Panc1 (cell line): ENCODE data around the gene TADA1. TPM values are rescaled to one million over a fixed set of nuclear protein-coding genes. Genes with fewer than 3 reads are reported as not detected.

Experiments
- ATAC-seq: fragments of 200-7000 bp; cut with Tn5 transposase; 2 replicates; pipeline ENCODE4 v1.9.1; 2020; ENCODE audit warnings: mild to moderate bottlenecking, moderate library complexity
- BruUV-seq: library from RNA; stranded (reverse); fragments of 400-500 nt; replicated peaks from 2 replicates; lab custom pipeline; 2021; lab: Mats Ljungman, UMichigan
- CTCF ChIA-PET: fragments of 300-600 bp; sonication (Branson Sonifier 250); formaldehyde crosslinking; loops from one replicate; lab custom pipeline; 2022; ENCODE audit warnings: antibody characterized with exemption; lab: Charles Lee
- POLR2A ChIA-PET: fragments of 300-600 bp; sonication (Branson Sonifier 250); formaldehyde crosslinking; loops from one replicate; lab custom pipeline; 2022; ENCODE audit warnings: antibody characterized with exemption; lab: Charles Lee
- DNase-seq: peaks from one replicate; pipeline ENCODE4 v3.0.0-alpha.2; 2010; ENCODE audit warnings: low read depth, low spot score
- H3K27ac ChIP-seq: 2 replicates; pipeline ENCODE4 v1.5.1; 2011; ENCODE audit warnings: mild to moderate bottlenecking, low read length, inconsistent platforms
- H3K27me3 ChIP-seq: fragments of 200-500 bp; sonication (Bioruptor generic); 2 replicates; pipeline ENCODE4 v1.6.0; 2014; ENCODE audit warnings: low read length, inconsistent platforms; ENCODE audit not compliant: control insufficient read depth, insufficient read depth
- H3K36me3 ChIP-seq: fragments of 200-500 bp; sonication (Bioruptor generic); 2 replicates; pipeline ENCODE4 v1.5.1; 2014; ENCODE audit warnings: inconsistent platforms, mild to moderate bottlenecking, low read length, moderate library complexity; ENCODE audit not compliant: control insufficient read depth, insufficient read depth
- H3K4me1 ChIP-seq: 2 replicates; pipeline ENCODE4 v1.5.1; 2011; ENCODE audit warnings: inconsistent platforms, mild to moderate bottlenecking, low read length, moderate library complexity; ENCODE audit not compliant: control insufficient read depth, insufficient read depth
- H3K4me3 ChIP-seq, 2 experiments: 2 replicates each; pipeline ENCODE4 v1.5.1; 2011 to 2012; ENCODE audit warnings: low read depth in 2 of 2, low read length in 2 of 2, mild to moderate bottlenecking in 2 of 2, inconsistent platforms in 1 of 2, moderate library complexity in 1 of 2
- H3K9me3 ChIP-seq: fragments of 200-500 bp; sonication (Bioruptor generic); 2 replicates; pipeline ENCODE4 v1.5.1; 2014; ENCODE audit warnings: low read depth, mild to moderate bottlenecking, inconsistent platforms, low read length, moderate library complexity; ENCODE audit not compliant: control insufficient read depth, insufficient read depth
- POLR2AphosphoS5 ChIP-seq: IDR thresholded peaks from 2 replicates; pipeline ENCODE4 v1.6.1; 2012; ENCODE audit warnings: mild to moderate bottlenecking, low read depth, low read length, moderate library complexity
- SIN3A ChIP-seq: IDR thresholded peaks from 2 replicates; pipeline ENCODE4 v1.6.1; 2012; ENCODE audit warnings: low read depth, mild to moderate bottlenecking, low read length, moderate library complexity, borderline replicate concordance; ENCODE audit not compliant: insufficient read depth
- TCF7L2 ChIP-seq: IDR thresholded peaks from 2 replicates; pipeline ENCODE4 v1.6.1; 2011; ENCODE audit warnings: mild to moderate bottlenecking, low read depth, low read length, inconsistent platforms
- in situ Hi-C: cut with HindIII; loops from 2 replicates; pipeline ENCODE4 v1.10.0; 2016; ENCODE audit warnings: low sequenced_read_pairs, low pct_unique_long_range_greater_than_20kb
- intact Hi-C: fragments of 100-400 bp; cut with micrococcal nuclease; formaldehyde crosslinking; loops from one replicate; pipeline ENCODE4 v1.10.0; 2022; ENCODE audit not compliant: unreplicated experiment
- total RNA-seq: library from RNA; stranded (reverse); gene quantifications from one replicate; pipeline ENCODE4 v1.2.1, GENCODE V29; 2021; ENCODE audit not compliant: unreplicated experiment
- TF ChIP-seq, protein P1 (sequence below): fragments of 450-650 bp; IDR thresholded peaks from 2 replicates; pipeline ENCODE4 v1.5.1; 2017; ENCODE audit warnings: mild to moderate bottlenecking
- TF ChIP-seq, protein P2 (sequence below), 2 experiments: IDR thresholded peaks; 2 replicates each; pipeline ENCODE4 v1.6.1; 2011 to 2012; ENCODE audit warnings: low read depth in 2 of 2, control low read depth in 1 of 2, low read length in 1 of 2, mild to moderate bottlenecking in 1 of 2, moderate library complexity in 1 of 2; ENCODE audit not compliant: insufficient read depth in 1 of 2

The TADA1 gene
- total RNA-seq, 1 experiment from 2014 or later: 12.3 TPM

DNA sequence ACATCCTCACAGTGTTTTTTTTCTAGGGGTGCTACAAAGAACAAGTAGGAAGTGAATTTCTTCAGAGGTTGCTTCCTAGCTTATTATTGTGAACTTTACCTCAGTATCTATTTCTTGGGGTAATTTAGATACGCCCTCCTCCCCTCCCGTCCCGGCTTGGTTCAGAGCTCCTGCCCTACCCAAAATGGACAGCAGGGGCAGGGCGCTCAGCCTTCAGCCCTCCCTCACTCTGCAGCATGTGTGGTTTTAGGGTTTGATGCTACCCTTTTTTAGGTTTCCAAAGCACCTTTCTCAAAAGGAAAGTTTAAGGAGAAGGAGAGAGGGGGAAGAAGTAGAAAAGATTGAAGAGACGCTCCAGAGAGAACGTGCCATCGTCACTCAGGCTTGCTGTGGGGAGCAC is 53.7 kb downstream of the TADA1 start:
- ATAC-seq (no peak), DNase-seq (no peak)
- ChIA-PET POLR2A (no interaction called here), CTCF (no interaction called here)
- H3K27ac ChIP-seq: no peak overlapping the region
- no peaks in the 10 kb centered on the region for H3K4me1 ChIP-seq
- in situ Hi-C loops (no loop called here), intact Hi-C loops (no loop called here)
- no peaks in the 10 kb centered on the region for H3K36me3 ChIP-seq
- no TSS peak for BruUV-seq
- TF ChIP-seq, protein P1, sequence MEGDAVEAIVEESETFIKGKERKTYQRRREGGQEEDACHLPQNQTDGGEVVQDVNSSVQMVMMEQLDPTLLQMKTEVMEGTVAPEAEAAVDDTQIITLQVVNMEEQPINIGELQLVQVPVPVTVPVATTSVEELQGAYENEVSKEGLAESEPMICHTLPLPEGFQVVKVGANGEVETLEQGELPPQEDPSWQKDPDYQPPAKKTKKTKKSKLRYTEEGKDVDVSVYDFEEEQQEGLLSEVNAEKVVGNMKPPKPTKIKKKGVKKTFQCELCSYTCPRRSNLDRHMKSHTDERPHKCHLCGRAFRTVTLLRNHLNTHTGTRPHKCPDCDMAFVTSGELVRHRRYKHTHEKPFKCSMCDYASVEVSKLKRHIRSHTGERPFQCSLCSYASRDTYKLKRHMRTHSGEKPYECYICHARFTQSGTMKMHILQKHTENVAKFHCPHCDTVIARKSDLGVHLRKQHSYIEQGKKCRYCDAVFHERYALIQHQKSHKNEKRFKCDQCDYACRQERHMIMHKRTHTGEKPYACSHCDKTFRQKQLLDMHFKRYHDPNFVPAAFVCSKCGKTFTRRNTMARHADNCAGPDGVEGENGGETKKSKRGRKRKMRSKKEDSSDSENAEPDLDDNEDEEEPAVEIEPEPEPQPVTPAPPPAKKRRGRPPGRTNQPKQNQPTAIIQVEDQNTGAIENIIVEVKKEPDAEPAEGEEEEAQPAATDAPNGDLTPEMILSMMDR: peak; percentile 43
- TF ChIP-seq SIN3A: no peak
- no peaks in the 10 kb centered on the region for H3K27me3 ChIP-seq
- no peak overlapping the region for H3K4me3 ChIP-seq
- no peaks in the 10 kb centered on the region for H3K9me3 ChIP-seq

DNA sequence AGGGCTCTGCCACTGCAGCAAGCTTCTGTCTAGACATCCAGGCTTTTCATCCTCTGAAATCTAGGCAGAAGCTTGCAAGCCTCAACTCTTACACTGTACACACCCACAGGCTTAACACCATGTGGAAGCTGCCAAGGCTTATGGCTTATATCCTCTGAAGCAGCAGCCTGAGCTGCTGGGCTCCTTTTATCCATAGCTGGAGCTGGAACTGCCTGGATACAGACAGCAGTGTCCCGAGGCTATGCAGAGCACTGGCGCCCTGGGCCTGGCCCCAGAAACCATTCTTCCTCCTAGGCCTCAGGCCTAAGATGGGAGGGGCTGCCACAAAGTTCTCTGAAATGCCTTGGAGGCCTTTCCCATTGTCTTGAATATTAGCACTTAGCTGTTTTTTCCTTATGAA is 56.1 kb downstream of the TADA1 start:
- BruUV-seq: no TSS peak
- no peak for ATAC-seq
- H3K4me1 ChIP-seq: no peaks in the 10 kb centered on the region
- H3K4me3 ChIP-seq: no peak overlapping the region
- H3K9me3 ChIP-seq: no peaks in the 10 kb centered on the region
- no peak overlapping the region for H3K27ac ChIP-seq
- no peaks in the 10 kb centered on the region for H3K36me3 ChIP-seq
- POLR2A ChIA-PET: no interaction called here
- DNase-seq: no peak
- H3K27me3 ChIP-seq: no peaks in the 10 kb centered on the region
- CTCF ChIA-PET: no interaction called here
- no peak for TF ChIP-seq TCF7L2
- TF ChIP-seq, protein P1: no peak
- TF ChIP-seq SIN3A: no peak
- TF ChIP-seq, protein P2, sequence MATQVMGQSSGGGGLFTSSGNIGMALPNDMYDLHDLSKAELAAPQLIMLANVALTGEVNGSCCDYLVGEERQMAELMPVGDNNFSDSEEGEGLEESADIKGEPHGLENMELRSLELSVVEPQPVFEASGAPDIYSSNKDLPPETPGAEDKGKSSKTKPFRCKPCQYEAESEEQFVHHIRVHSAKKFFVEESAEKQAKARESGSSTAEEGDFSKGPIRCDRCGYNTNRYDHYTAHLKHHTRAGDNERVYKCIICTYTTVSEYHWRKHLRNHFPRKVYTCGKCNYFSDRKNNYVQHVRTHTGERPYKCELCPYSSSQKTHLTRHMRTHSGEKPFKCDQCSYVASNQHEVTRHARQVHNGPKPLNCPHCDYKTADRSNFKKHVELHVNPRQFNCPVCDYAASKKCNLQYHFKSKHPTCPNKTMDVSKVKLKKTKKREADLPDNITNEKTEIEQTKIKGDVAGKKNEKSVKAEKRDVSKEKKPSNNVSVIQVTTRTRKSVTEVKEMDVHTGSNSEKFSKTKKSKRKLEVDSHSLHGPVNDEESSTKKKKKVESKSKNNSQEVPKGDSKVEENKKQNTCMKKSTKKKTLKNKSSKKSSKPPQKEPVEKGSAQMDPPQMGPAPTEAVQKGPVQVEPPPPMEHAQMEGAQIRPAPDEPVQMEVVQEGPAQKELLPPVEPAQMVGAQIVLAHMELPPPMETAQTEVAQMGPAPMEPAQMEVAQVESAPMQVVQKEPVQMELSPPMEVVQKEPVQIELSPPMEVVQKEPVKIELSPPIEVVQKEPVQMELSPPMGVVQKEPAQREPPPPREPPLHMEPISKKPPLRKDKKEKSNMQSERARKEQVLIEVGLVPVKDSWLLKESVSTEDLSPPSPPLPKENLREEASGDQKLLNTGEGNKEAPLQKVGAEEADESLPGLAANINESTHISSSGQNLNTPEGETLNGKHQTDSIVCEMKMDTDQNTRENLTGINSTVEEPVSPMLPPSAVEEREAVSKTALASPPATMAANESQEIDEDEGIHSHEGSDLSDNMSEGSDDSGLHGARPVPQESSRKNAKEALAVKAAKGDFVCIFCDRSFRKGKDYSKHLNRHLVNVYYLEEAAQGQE (IDR thresholded peaks at IDR 0.05; ENCODE audit: insufficient read depth in 1 of 2, low read depth in 2 of 2, low read length in 1 of 2): no peak
- no peak for TF ChIP-seq POLR2AphosphoS5
- in situ Hi-C loops: no loop called here
- intact Hi-C loops: no loop called here

DNA sequence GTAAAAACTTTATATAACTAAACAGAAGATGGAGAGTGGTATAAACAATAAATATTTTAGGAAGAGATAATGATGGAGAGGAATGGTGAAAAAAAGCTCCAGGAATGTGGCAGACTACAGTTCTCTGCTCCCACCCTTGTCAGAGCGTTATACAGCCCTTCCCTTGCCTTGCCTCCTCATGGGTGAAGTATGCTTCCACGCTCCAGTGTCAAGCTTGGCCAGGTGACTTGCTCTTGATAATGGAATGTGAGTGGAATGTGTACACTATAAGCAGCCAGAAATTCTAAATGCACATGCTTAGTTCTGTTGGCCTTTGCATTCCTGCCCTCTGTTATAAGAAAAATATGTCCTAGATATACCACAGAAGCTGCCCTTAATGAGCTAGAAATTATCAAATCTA is 61.5 kb downstream of the TADA1 start:
- in situ Hi-C loops: no loop called here
- DNase-seq: no peak
- ATAC-seq: no peak
- POLR2A ChIA-PET: interaction anchor here (0.7 kb wide), 1 partner anchor 891 kb away, joined by 3 read pairs; no protein-coding TSS in a partner anchor
- Histone ChIP-seq H3K36me3 (no peaks in the 10 kb centered on the region), H3K27ac (no peak overlapping the region), H3K4me3 (no peak overlapping the region), H3K27me3 (no peaks in the 10 kb centered on the region), H3K9me3 (no peaks in the 10 kb centered on the region), H3K4me1 (no peaks in the 10 kb centered on the region)
- CTCF ChIA-PET: no interaction called here
- BruUV-seq: no TSS peak
- TF ChIP-seq, protein P1: no peak
- TF ChIP-seq, protein P2 (IDR thresholded peaks at IDR 0.05; ENCODE audit: insufficient read depth in 1 of 2, low read depth in 2 of 2, low read length in 1 of 2): no peak
- intact Hi-C loops: no loop called here
